ENCODE measurements around the gene ENTPD3.

- no peak for TF ChIP-seq CTCF (IDR thresholded peaks at IDR 0.05)
- TF ChIP-seq POLR2A (IDR thresholded peaks at IDR 0.05): no peak
Measured at GRCh38 chr3:40339871-40340270, 47.1 kb upstream of the ENTPD3 start.
